T-helper 17 cell (primary cell): Measurements from ENCODE around the gene NCAPG. TPM values are rescaled to one million over a fixed set of nuclear protein-coding genes. Genes with fewer than 3 reads are reported as not detected.

ENCODE experiments used
- ATAC-seq: fragments of 150-1000 bp; cut with Tn5 transposase; 2 replicates; pipeline ENCODE4 v1.10.0; 2021; ENCODE audit warnings: mild to moderate bottlenecking, moderate library complexity
- DNase-seq, 3 donors: peaks; one replicate each; pipeline versions ENCODE4 v3.0.0 to v3.0.0-alpha.2; 2020 to 2021
- H3K9me3 ChIP-seq: one replicate; pipeline ENCODE4 v1.7.0; 2013; ENCODE audit warnings: low read length, mild to moderate bottlenecking; ENCODE audit not compliant: control insufficient read depth, poor library complexity, severe bottlenecking
- H3K27ac Mint-ChIP-seq: one replicate; pipeline ENCODE4 v1.8.0; 2022; ENCODE audit warnings: mild to moderate bottlenecking, moderate library complexity, mixed read lengths
- H3K27me3 Mint-ChIP-seq: one replicate; pipeline ENCODE4 v1.8.0; 2022; ENCODE audit warnings: mixed read lengths
- H3K36me3 Mint-ChIP-seq: one replicate; pipeline ENCODE4 v1.8.0; 2022; ENCODE audit warnings: low read depth, mixed read lengths
- H3K4me1 Mint-ChIP-seq: one replicate; pipeline ENCODE4 v1.8.0; 2022; ENCODE audit warnings: mild to moderate bottlenecking, mixed read lengths
- H3K4me3 Mint-ChIP-seq: one replicate; pipeline ENCODE4 v1.8.0; 2022; ENCODE audit warnings: mild to moderate bottlenecking, moderate library complexity, mixed read lengths
- total RNA-seq, 4 donors: library from RNA in 2 of 4; stranded (reverse) in 2 of 4; gene quantifications; one replicate each; pipeline ENCODE4 v1.2.3 and lab custom pipeline; 2022 to 2026

The NCAPG gene
- total RNA-seq, 2 donors from 2014 or later: 0.35 to 1.2 TPM

- H3K4me3 Mint-ChIP-seq: no peak overlapping the region
- no peaks in the 10 kb centered on the region for H3K4me1 Mint-ChIP-seq
- DNase-seq (no peak), ATAC-seq (no peak)
- no peaks in the 10 kb centered on the region for H3K9me3 ChIP-seq
- no peaks in the 10 kb centered on the region for H3K36me3 Mint-ChIP-seq
- H3K27ac Mint-ChIP-seq: no peak overlapping the region
- peaks cover 21% of the 10 kb centered on the region for H3K27me3 Mint-ChIP-seq
Measured at GRCh38 chr4:17773135-17773698, 37.6 kb upstream of the NCAPG start.

DNA sequence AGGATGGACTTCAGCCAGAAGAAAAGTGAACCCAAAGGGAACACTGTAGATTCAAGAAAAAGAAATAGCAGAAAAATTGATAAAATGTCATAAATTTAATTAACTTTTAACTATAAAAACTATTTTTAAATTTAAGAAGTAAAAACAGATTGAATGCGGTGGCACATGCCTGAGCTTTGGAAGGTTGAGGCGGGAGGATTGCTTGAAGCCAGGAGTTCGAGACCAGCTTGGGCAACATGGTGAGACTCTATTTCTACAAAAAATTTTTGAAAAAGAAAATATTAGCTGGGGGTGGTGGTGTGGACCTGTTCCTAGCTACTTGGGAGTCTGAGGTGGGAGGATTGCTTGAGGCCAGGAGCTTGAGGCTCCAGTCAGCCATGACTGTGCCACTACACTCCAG is 32.3 kb upstream of the NCAPG start:
- H3K4me3 Mint-ChIP-seq: no peak overlapping the region
- H3K27ac Mint-ChIP-seq: no peak overlapping the region
- peaks cover 9% of the 10 kb centered on the region for H3K4me1 Mint-ChIP-seq
- ATAC-seq: no peak
- no peak for DNase-seq
- no peaks in the 10 kb centered on the region for H3K9me3 ChIP-seq
- peaks cover 5% of the 10 kb centered on the region for H3K36me3 Mint-ChIP-seq
- H3K27me3 Mint-ChIP-seq: peaks cover 31% of the 10 kb centered on the region

- Mint-ChIP-seq H3K4me1 (peaks cover 9% of the 10 kb centered on the region), H3K36me3 (peaks cover 5% of the 10 kb centered on the region), H3K4me3 (no peak overlapping the region), H3K27ac (no peak overlapping the region), H3K27me3 (peaks cover 31% of the 10 kb centered on the region)
- DNase-seq (no peak), ATAC-seq (no peak)
- H3K9me3 ChIP-seq: no peaks in the 10 kb centered on the region
Measured at GRCh38 chr4:17780501-17781299, 30.1 kb upstream of the NCAPG start.

DNA sequence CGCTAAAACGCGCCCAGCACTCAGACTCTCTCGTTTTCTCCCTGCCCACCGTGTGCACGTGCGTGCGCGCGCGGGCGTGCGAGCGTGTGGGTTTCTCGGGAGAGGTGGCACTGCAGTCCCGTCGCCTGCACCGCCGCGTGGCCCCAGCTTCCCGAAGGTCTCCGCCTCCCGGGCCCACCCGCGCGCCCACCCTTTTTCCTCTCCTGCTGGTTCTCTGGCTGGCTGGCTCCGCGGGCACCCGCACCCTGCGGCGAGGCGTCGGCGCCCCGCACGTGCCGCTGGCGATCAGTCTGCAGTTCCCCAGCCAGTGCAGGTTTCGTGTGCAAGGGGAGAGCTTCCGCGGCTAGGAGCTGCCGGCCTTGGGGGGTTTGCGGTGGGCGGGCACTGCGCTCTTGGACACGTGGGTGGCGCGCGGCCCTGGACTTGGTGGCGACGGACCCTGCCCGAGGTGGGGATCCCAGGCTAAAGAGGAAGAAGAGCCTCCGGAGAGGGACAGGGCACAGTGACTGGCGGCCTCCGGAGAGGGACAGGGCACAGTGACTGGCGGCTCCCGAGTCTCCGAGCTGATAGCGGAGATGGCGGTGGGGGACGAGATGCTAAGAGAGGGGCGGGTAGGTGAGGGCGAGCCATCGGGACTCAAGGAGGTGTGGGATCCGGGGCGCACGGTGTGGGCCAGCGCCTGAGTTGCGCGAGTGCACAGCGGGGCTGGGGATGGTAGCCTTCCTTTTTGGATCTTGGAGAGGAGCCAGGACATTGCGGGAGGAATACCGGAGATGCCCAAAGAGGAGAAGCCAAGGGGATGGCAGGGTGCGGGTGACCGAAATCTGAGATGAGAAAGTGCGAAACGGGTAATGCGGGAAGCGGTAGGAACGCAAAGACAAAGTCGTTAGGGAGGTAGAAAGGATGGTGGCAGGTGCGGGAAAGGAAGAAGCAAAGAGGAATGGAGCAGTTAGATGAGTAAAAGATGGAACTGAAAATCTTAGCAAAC is 29.2 kb upstream of the NCAPG start, which contains the start of gene FAM184B:
Gene FAM184B, minus strand, starts transcription at position 322 of the 988 bp plus-strand sequence. CDS start 322 bp downstream, outside the sequence.
- no peak for DNase-seq

DNA sequence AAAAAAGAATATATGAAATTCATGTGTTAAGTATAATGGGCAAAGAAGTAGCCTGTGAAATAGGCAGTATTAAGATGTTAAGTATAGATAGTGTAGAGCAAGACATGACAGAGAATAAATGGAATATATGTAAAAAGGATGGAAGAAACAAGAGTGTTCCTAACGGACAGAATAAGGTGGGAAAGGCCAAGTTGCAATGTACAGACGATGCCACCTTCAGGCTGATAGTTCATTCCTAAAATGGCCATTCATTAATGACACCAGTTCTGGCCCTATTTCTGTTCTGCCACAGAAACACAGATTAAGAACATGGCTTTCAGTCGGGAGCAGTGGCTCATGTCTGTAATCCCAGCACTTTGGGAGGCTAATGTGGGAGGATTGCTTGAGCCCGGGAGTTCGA is 24.9 kb upstream of the NCAPG start:
- Mint-ChIP-seq H3K4me3 (no peak overlapping the region), H3K27ac (no peak overlapping the region), H3K36me3 (peaks cover 8% of the 10 kb centered on the region), H3K27me3 (peaks cover 8% of the 10 kb centered on the region), H3K4me1 (peaks cover 13% of the 10 kb centered on the region)
- no peaks in the 10 kb centered on the region for H3K9me3 ChIP-seq
- no peak for ATAC-seq
- DNase-seq: no peak

More for the DNA sequence above, 29.2 kb upstream of the NCAPG start, which contains the start of gene FAM184B:
- Mint-ChIP-seq H3K4me1 (peaks cover 9% of the 10 kb centered on the region), H3K36me3 (peaks cover 5% of the 10 kb centered on the region), H3K27me3 (peaks cover 31% of the 10 kb centered on the region), H3K27ac (no peak within 1 kb of the TSS), H3K4me3 (peak within 1 kb of the TSS; percentile 47)
- ATAC-seq: no peak
- no peaks in the 10 kb centered on the region for H3K9me3 ChIP-seq

- no peaks in the 10 kb centered on the region for H3K9me3 ChIP-seq
- Mint-ChIP-seq H3K27me3 (peaks cover 8% of the 10 kb centered on the region), H3K4me3 (no peak overlapping the region), H3K27ac (no peak overlapping the region), H3K4me1 (peaks cover 10% of the 10 kb centered on the region), H3K36me3 (peaks cover 8% of the 10 kb centered on the region)
- ATAC-seq (no peak), DNase-seq (no peak)
Measured at GRCh38 chr4:17786567-17786966, 24.2 kb upstream of the NCAPG start.

- Mint-ChIP-seq H3K4me3 (no peak overlapping the region), H3K4me1 (peaks cover 4% of the 10 kb centered on the region), H3K27ac (no peak overlapping the region), H3K36me3 (peaks cover 3% of the 10 kb centered on the region), H3K27me3 (peaks cover 1% of the 10 kb centered on the region)
- no peak for ATAC-seq
- H3K9me3 ChIP-seq: no peaks in the 10 kb centered on the region
- no peak for DNase-seq
Measured at GRCh38 chr4:17787315-17787714, 23.5 kb upstream of the NCAPG start.

DNA sequence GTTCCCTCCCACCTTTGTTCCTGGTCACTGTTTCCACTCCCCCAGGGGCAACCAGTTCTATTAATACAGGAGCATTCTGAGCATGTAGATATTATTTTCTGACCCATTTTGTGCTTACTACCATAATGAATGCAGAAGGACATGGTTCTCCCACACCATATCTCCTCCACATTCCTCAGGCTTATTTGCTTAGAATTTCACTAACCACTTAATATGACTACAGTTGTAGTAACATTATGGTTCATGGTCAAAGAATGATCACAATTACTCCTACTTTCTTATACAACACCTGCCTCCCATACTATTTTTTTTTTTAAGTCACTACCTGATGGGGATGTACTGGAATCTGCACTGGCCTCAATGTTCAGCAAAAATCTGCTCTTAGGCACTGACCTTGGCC is 21.8 kb upstream of the NCAPG start:
- ATAC-seq (no peak), DNase-seq (no peak)
- no peaks in the 10 kb centered on the region for H3K27me3 Mint-ChIP-seq
- H3K4me3 Mint-ChIP-seq: no peak overlapping the region
- peaks cover 3% of the 10 kb centered on the region for H3K36me3 Mint-ChIP-seq
- no peaks in the 10 kb centered on the region for H3K9me3 ChIP-seq
- no peak overlapping the region for H3K27ac Mint-ChIP-seq
- peaks cover 4% of the 10 kb centered on the region for H3K4me1 Mint-ChIP-seq

- H3K36me3 Mint-ChIP-seq: peaks cover 2% of the 10 kb centered on the region
- H3K27ac Mint-ChIP-seq: no peak overlapping the region
- ATAC-seq (no peak), DNase-seq (no peak)
- H3K27me3 Mint-ChIP-seq: no peaks in the 10 kb centered on the region
- H3K9me3 ChIP-seq: no peaks in the 10 kb centered on the region
- peaks cover 5% of the 10 kb centered on the region for H3K4me1 Mint-ChIP-seq
- H3K4me3 Mint-ChIP-seq: no peak overlapping the region
Measured at GRCh38 chr4:17794730-17795129, 16.0 kb upstream of the NCAPG start.

DNA sequence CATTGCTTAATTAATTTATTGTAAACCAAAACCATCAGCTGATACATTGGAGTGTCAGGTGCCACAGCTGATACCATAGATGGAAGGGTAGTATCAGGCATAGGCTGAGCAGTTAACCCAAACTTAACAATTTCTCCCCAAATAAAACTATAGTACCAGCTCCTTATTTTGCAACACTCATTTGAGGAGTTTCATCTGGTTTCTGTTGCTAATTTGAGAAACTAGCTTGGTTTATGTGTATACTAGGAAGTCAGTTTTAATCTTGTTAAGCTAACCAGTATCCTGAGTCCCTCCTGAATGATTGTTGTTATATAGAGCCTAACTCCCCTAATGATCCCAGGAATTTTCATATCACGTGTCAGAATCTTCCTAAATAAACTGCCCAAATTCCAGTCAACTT is 13.0 kb upstream of the NCAPG start:
- Mint-ChIP-seq H3K27me3 (no peaks in the 10 kb centered on the region), H3K27ac (peak overlapping the region; percentile 3), H3K36me3 (peaks cover 2% of the 10 kb centered on the region), H3K4me1 (peaks cover 7% of the 10 kb centered on the region), H3K4me3 (no peak overlapping the region)
- DNase-seq: no peak
- H3K9me3 ChIP-seq: no peaks in the 10 kb centered on the region
- no peak for ATAC-seq

DNA sequence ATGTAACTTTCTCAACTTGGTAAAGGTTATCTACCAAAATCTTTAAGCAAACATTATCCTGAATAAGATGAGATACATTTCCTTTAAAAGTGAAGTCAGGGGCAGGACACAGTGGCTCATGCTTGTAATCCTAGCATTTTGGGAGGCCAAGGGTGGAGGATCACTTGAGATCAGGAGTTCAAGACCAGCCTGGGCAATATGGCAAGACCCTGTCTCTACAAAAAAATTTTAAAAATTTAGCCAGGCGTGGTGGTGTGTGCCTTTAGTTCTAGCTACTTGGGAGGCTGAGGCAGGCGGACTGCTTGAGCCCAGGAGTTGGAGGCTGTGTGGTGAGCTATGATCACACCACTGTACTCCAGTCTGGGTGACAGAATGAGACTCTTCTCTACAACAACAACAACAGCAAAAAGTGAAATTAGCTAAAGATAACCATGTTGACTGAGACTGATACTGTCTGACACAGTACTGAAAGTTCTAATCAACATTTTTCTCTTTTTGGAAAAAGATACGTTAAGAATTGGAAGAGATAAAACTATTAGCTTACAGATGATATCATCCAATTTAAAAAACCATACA is 5.1 kb upstream of the NCAPG start:
- H3K27me3 Mint-ChIP-seq: no peaks in the 10 kb centered on the region
- H3K27ac Mint-ChIP-seq: peak overlapping the region; percentile 70
- ATAC-seq (no peak), DNase-seq (no peak)
- H3K9me3 ChIP-seq: no peaks in the 10 kb centered on the region
- H3K4me3 Mint-ChIP-seq: no peak overlapping the region
- H3K36me3 Mint-ChIP-seq: peaks cover 5% of the 10 kb centered on the region
- H3K4me1 Mint-ChIP-seq: peaks cover 41% of the 10 kb centered on the region

DNA sequence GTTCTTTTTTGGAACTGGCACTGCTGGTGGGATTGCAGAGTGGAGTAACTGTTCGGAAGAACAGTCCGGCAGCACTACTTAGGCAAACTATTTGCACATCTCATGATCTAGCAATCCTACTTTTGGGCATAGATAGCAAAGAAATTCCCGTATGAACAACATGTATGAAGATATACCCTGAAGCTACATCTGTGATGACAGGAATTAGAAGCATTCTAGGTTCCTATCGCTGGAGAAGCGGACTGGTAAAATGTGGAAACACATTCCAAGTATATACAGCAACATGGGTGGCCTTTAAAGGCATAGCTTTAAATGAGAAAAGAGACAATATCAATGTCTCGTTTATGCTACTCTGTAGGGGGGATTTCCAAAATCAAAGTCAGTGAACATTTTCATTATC is 3.3 kb upstream of the NCAPG start:
- ATAC-seq (no peak), DNase-seq (no peak)
- H3K36me3 Mint-ChIP-seq: peaks cover 5% of the 10 kb centered on the region
- H3K27ac Mint-ChIP-seq: peak overlapping the region; percentile 100
- H3K27me3 Mint-ChIP-seq: no peaks in the 10 kb centered on the region
- H3K9me3 ChIP-seq: no peaks in the 10 kb centered on the region
- peaks cover 51% of the 10 kb centered on the region for H3K4me1 Mint-ChIP-seq
- peak overlapping the region; percentile 67 for H3K4me3 Mint-ChIP-seq

- no peaks in the 10 kb centered on the region for H3K9me3 ChIP-seq
- no peaks in the 10 kb centered on the region for H3K27me3 Mint-ChIP-seq
- peaks cover 3% of the 10 kb centered on the region for H3K36me3 Mint-ChIP-seq
- H3K4me1 Mint-ChIP-seq: peaks cover 50% of the 10 kb centered on the region
- peak overlapping the region; percentile 100 for H3K4me3 Mint-ChIP-seq
- ATAC-seq: no peak
- H3K27ac Mint-ChIP-seq: peak overlapping the region; percentile 100
- DNase-seq: no peak
Measured at GRCh38 chr4:17809667-17810066, 1.1 kb upstream of the NCAPG start.
